Lung (tissue), 12 donors: ENCODE data around the gene PSEN2. TPM values are rescaled to one million over a fixed set of nuclear protein-coding genes. Genes with fewer than 3 reads are reported as not detected.

ENCODE experiments used
- ATAC-seq: fragments of 200-7000 bp; cut with Tn5 transposase; one replicate; pipeline ENCODE4 v1.9.1; 2020; ENCODE audit warnings: moderate number of reproducible peaks; ENCODE audit not compliant: insufficient read depth, low FRiP score
- DNase-seq, 3 donors: peaks; one replicate each; pipeline ENCODE4 v3.0.0-alpha.2; 2013 to 2017
- H3K27ac ChIP-seq, 2 donors: one replicate each; pipeline ENCODE4 v1.5.1; 2013; ENCODE audit warnings: mild to moderate bottlenecking in 2 of 2, moderate library complexity in 2 of 2, control low read depth in 1 of 2, inconsistent platforms in 1 of 2, low read depth in 1 of 2, low read length in 1 of 2
- H3K27me3 ChIP-seq, 3 donors: one replicate each; pipeline ENCODE4 v1.5.1; 2013; ENCODE audit warnings: low read length in 2 of 3; ENCODE audit not compliant: control insufficient read depth in 3 of 3, insufficient read depth in 3 of 3
- H3K36me3 ChIP-seq, 4 donors: one replicate each; pipeline ENCODE4 v1.5.1; 2013; ENCODE audit warnings: low read length in 4 of 4, mild to moderate bottlenecking in 1 of 4, moderate library complexity in 1 of 4; ENCODE audit not compliant: control insufficient read depth in 4 of 4, insufficient read depth in 4 of 4
- H3K4me1 ChIP-seq, 5 donors: one replicate each; pipeline ENCODE4 v1.5.1; 2013; ENCODE audit warnings: low read length in 5 of 5, mild to moderate bottlenecking in 2 of 5, moderate library complexity in 1 of 5; ENCODE audit not compliant: control insufficient read depth in 5 of 5, insufficient read depth in 5 of 5
- H3K4me3 ChIP-seq: one replicate; pipeline ENCODE4 v1.5.1; 2013; ENCODE audit warnings: mild to moderate bottlenecking, control low read depth, moderate library complexity
- H3K9ac ChIP-seq, 2 donors: one replicate each; pipeline ENCODE4 v1.5.1; 2013; ENCODE audit warnings: low read length in 2 of 2, control low read depth in 1 of 2; ENCODE audit not compliant: insufficient read depth in 1 of 2
- H3K9me3 ChIP-seq, 4 donors: one replicate each; pipeline ENCODE4 v1.5.1; 2013; ENCODE audit warnings: low read length in 3 of 4, mild to moderate bottlenecking in 1 of 4, moderate library complexity in 1 of 4; ENCODE audit not compliant: control insufficient read depth in 4 of 4, insufficient read depth in 3 of 4
- WGBS, 2 donors: extraction: QIAGEN DNeasy Blood & Tissue Kit; methylation state at CpG; one replicate each; pipeline ENCODE4 v1.1.7; 2013; 5-methylcytosine and 5-hydroxymethylcytosine counted together
- polyA plus RNA-seq, 2 donors: library from polyadenylated mRNA; stranded (reverse); fragments of 200-250 nt; gene quantifications; one replicate each; pipeline ENCODE4 v1.2.1, GENCODE V29; 2013
- total RNA-seq, 2 donors: library from RNA; depleted of rRNA in 1 of 2; stranded (reverse); fragments of >200 nt in 1 of 2; gene quantifications; one replicate each; pipeline ENCODE4 v1.2.1, GENCODE V29; 2014 to 2021
- TF ChIP-seq, protein P1 (sequence below): IDR thresholded peaks from 2 replicates; pipeline ENCODE4 v1.5.1; 2012; ENCODE audit warnings: mild to moderate bottlenecking; ENCODE audit errors: control extremely low read depth, extremely low read depth
- donor health status: control.
- donor health status: control.
- donor health status: Bipolar disorder and iron deficiency.
- donor health status: healthy.
- donor health status: DM: yes; HTN: yes; CAD: no.

PSEN2 gene
- total and polyA plus RNA-seq, 4 donors = 16.4 to 28.1 (median 18.7) TPM

DNA sequence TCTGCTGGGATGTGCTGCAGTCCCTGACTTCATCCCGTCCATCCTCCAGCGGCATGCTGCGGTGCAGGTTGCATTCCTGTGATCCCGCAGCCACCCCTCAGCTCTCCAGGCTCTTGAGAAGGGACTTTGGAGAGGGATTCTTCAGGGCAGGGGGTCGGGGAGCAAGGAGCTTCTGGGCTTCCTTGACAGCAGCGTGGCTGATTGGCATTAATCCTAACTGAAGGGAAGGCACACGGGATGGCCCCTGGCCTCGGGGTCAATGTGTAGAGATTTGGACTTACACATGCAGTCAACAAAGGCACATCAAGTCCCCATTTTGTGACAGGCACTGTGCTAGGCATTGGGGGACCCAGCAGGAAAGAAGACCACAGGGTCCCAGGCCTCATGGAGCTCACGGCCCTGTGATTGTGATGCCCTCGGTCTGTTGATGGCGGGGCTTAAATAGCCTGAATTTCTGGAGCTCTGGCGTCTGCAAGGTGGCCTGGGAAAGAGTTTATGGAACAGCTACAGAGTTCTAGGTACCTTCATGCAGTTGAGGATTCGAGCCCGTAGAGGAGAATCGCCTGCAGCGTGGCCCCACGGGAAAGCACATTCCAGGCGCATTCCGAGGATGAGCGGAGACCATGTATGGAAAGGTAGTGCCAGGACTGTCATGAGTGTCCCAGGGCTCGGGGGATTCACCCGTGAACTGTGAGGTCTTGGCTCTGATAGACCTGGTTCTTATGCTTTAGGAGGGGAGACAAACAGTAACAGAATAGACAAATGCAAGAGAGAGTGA, 20.1 kb downstream of the PSEN2 start:
- WGBS, 2 donors = 89 to 93% methylated on average over 22 of the region's 22 CpGs
- Histone ChIP-seq H3K4me1 (peaks cover 0 to 13% (median 0%) of the 10 kb centered on the region in 5 donors), H3K9me3 (peaks cover 0 to 2% (median 0%) of the 10 kb centered on the region in 4 donors), H3K36me3 (peaks cover 0 to 56% (median 0%) of the 10 kb centered on the region in 4 donors), H3K27me3 (no peaks in the 10 kb centered on the region), H3K27ac (no peak overlapping the region), H3K4me3 (no peak overlapping the region), H3K9ac (no peak overlapping the region)
- TF ChIP-seq, protein P1, sequence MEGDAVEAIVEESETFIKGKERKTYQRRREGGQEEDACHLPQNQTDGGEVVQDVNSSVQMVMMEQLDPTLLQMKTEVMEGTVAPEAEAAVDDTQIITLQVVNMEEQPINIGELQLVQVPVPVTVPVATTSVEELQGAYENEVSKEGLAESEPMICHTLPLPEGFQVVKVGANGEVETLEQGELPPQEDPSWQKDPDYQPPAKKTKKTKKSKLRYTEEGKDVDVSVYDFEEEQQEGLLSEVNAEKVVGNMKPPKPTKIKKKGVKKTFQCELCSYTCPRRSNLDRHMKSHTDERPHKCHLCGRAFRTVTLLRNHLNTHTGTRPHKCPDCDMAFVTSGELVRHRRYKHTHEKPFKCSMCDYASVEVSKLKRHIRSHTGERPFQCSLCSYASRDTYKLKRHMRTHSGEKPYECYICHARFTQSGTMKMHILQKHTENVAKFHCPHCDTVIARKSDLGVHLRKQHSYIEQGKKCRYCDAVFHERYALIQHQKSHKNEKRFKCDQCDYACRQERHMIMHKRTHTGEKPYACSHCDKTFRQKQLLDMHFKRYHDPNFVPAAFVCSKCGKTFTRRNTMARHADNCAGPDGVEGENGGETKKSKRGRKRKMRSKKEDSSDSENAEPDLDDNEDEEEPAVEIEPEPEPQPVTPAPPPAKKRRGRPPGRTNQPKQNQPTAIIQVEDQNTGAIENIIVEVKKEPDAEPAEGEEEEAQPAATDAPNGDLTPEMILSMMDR = no peak
- ATAC-seq = no peak
- no peak for DNase-seq

- no peak for ATAC-seq
- no peak for DNase-seq
- no peak overlapping the region for H3K27ac ChIP-seq
Measured at GRCh38 chr1:226891346-226891745, 20.9 kb downstream of the PSEN2 start.

DNA sequence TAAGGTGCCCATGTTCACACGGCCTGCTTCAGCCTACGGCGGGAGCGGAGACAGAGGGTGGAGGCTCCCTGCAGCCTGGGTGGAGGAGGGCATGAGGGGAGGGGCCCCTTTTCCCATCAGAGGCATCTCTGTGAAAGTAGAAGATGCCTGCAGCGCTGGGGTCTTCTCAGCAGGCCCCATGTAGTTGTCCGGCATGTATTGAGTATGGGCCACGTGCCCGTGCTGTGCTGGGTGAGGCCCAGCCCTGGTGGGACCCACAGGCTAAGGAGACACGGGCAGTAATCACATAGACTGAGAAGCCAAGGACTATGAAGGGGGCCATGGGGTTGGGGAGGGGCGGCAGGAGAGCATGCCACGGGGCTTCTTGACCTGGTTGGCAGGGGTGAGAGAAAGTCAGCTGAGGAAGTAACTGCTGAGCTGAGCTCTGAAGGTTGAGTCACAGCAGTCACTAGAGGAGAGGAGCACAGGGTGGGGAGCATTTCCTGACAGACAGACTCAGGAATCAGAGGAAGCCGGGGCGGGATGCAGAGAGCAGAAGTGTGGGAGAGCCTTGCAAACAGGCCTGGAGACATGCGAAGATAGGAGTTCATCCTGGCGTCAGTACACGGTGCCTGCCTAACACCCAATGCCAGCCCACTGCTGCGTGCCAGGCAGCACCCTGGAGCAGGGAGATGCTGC, 21.6 kb downstream of the PSEN2 start:
- peaks cover 0 to 2% (median 0%) of the 10 kb centered on the region in 4 donors for H3K9me3 ChIP-seq
- 66 to 67% methylated on average over 17 of the region's 17 CpGs for WGBS, 2 donors
- peaks cover 0 to 8% (median 0%) of the 10 kb centered on the region in 5 donors for H3K4me1 ChIP-seq
- peaks cover 0 to 65% (median 0%) of the 10 kb centered on the region in 4 donors for H3K36me3 ChIP-seq
- DNase-seq (peak in 1 of 3 donors; percentile 22), ATAC-seq (peak; percentile 53)
- no peak overlapping the region for H3K4me3 ChIP-seq
- H3K27ac ChIP-seq = peak overlapping the region in 1 of 2 donors; percentile 26
- TF ChIP-seq, protein P1 = no peak
- H3K27me3 ChIP-seq = no peaks in the 10 kb centered on the region
- no peak overlapping the region for H3K9ac ChIP-seq

More at GRCh38 chr1:226891346-226891745, 20.9 kb downstream of the PSEN2 start:
- Histone ChIP-seq H3K27me3 (no peaks in the 10 kb centered on the region), H3K9ac (no peak overlapping the region), H3K4me3 (no peak overlapping the region), H3K9me3 (peaks cover 0 to 2% (median 0%) of the 10 kb centered on the region in 4 donors), H3K36me3 (peaks cover 0 to 63% (median 0%) of the 10 kb centered on the region in 4 donors), H3K4me1 (peaks cover 0 to 13% (median 0%) of the 10 kb centered on the region in 5 donors)
- TF ChIP-seq, protein P1 = no peak
- WGBS, 2 donors = 93% methylated on average over 11 of the region's 11 CpGs
